ENCODE measurements around the gene SIAH2. TPM values are rescaled to one million over a fixed set of nuclear protein-coding genes. Genes with fewer than 3 reads are reported as not detected.

SIAH2 gene
- total and polyA plus RNA-seq, 7 experiments from 2014 or later: 13.9 to 39.2 (median 27.4) TPM

GRCh38 chr3:150787741-150788370 is 24.9 kb upstream of the SIAH2 start:
- Mint-ChIP-seq H3K27ac (no peak overlapping the region), H3K9me3 (peaks cover 0 to 1% (median 0%) of the 10 kb centered on the region in 11 donors), H3K4me1 (peaks cover 0 to 22% (median 4%) of the 10 kb centered on the region in 7 donors), H3K27me3 (peaks cover 0 to 9% (median 4%) of the 10 kb centered on the region in 5 donors), H3K4me3 (peak overlapping the region in 2 of 10 donors; percentile 24 to 50), H3K36me3 (peaks cover 0 to under 1% (median 0%) of the 10 kb centered on the region in 5 donors)
- intact Hi-C loops (cut with micrococcal nuclease): loop anchor here (1.0 to 5.0 kb wide), 6 partner anchors 25 to 494 kb away; partner anchors contain the start of gene SIAH2 (in 1 of the 2)
- no peaks in the 10 kb centered on the region for H3K36me3 ChIP-seq (ENCODE audit: control insufficient read depth in 2 of 3, insufficient read depth in 3 of 3, low read length in 3 of 3)
- no peak overlapping the region for H3K27ac ChIP-seq (ENCODE audit: low read depth, low read length)
- H3K27me3 ChIP-seq (ENCODE audit: control insufficient read depth in 2 of 2, insufficient read depth in 2 of 2, low read length in 2 of 2): no peaks in the 10 kb centered on the region
- no peaks in the 10 kb centered on the region for H3K9me3 ChIP-seq (ENCODE audit: control insufficient read depth in 2 of 3, low read length in 3 of 3)
- CTCF ChIA-PET: interaction anchor here (0.6 to 2.0 kb wide), 10 partner anchors 12 to 855 kb away, joined by 3 to 10 read pairs (median 4); no protein-coding TSS in a partner anchor
- no peak overlapping the region for H3K4me3 ChIP-seq (ENCODE audit: low read length)
- DNase-seq (peak; percentile 45 to 77 (median 63)), ATAC-seq (peak; percentile 92)
- H3K4me1 ChIP-seq (ENCODE audit: control insufficient read depth in 2 of 2, insufficient read depth in 2 of 2, low read length in 2 of 2): no peaks in the 10 kb centered on the region
- POLR2A ChIA-PET: interaction anchor here (1.7 kb wide), 1 partner anchor 24 kb away, joined by 6 read pairs; no protein-coding TSS in a partner anchor

DNA sequence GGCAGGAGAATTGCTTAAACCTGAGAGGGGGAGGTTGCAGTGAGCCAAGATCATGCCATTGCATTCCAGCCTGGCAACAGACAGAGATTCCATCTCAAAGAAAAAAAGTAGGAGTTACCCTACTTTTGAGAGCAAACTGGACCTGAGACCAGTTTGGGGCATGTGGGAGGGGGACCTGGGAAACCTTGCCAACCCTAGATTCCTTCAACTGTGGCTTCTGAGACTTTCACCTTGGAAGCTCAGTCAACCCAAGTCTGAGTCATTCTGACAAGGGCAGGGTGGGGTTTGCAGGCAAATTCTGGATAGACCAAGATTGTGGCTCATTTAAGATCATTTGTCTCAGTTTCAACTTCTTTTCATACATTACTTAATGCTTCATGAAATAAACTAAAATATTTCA is 23.8 kb upstream of the SIAH2 start:
- Histone ChIP-seq H3K27ac (ENCODE audit: low read depth, low read length) (no peak overlapping the region), H3K36me3 (ENCODE audit: control insufficient read depth in 2 of 3, insufficient read depth in 3 of 3, low read length in 3 of 3) (no peaks in the 10 kb centered on the region), H3K4me3 (ENCODE audit: low read length) (no peak overlapping the region), H3K9me3 (ENCODE audit: control insufficient read depth in 2 of 3, low read length in 3 of 3) (no peaks in the 10 kb centered on the region), H3K4me1 (ENCODE audit: control insufficient read depth in 2 of 2, insufficient read depth in 2 of 2, low read length in 2 of 2) (no peaks in the 10 kb centered on the region), H3K27me3 (ENCODE audit: control insufficient read depth in 2 of 2, insufficient read depth in 2 of 2, low read length in 2 of 2) (no peaks in the 10 kb centered on the region)
- Mint-ChIP-seq H3K36me3 (peaks cover 0 to 3% (median 0%) of the 10 kb centered on the region in 5 donors), H3K27ac (no peak overlapping the region), H3K9me3 (peaks cover 0 to 1% (median 0%) of the 10 kb centered on the region in 11 donors), H3K4me1 (peaks cover 0 to 22% (median 4%) of the 10 kb centered on the region in 7 donors), H3K4me3 (no peak overlapping the region), H3K27me3 (peaks cover 0 to 9% (median 4%) of the 10 kb centered on the region in 5 donors)
- POLR2A ChIA-PET: interaction anchor here (0.5 kb wide), 1 partner anchor 69 kb away, joined by 4 read pairs; no protein-coding TSS in a partner anchor
- no peak for DNase-seq
- CTCF ChIA-PET: interaction anchor here (0.7 to 2.0 kb wide), 3 partner anchors 23 to 548 kb away, joined by 5 to 8 read pairs (median 8); no protein-coding TSS in a partner anchor
- intact Hi-C loops (cut with micrococcal nuclease): loop anchor here (1.0 to 5.0 kb wide), 5 partner anchors 23 to 496 kb away; partner anchors contain the start of gene SIAH2 (in 1 of the 2)
- no peak for ATAC-seq

DNA sequence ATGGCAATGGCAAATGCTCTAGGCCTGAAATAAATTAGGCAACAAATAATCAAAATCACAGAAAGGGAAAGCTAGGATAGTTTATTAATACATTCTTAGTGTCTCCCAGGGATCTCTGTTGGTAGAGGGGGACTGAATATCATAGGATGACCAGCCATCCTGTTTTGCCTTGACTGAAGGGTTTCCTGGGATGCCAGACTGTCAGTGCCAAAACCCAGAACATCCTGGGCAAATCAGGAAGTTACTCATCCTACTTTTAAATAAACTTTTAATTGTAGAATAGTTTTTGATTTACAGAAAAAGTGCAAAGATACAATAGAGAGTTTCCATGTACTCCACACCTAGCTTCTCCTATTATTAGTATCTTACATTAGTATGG is 21.8 kb upstream of the SIAH2 start:
- H3K4me3 Mint-ChIP-seq: no peak overlapping the region
- intact Hi-C loops (cut with micrococcal nuclease): loop anchor here (1.0 to 5.0 kb wide), 2 partner anchors 21 to 498 kb away; partner anchors contain the start of gene SIAH2 (in 1 of the 2)

GRCh38 chr3:150783920-150784746 is 21.2 kb upstream of the SIAH2 start:
- Histone ChIP-seq H3K4me1 (ENCODE audit: control insufficient read depth in 2 of 2, insufficient read depth in 2 of 2, low read length in 2 of 2) (no peaks in the 10 kb centered on the region), H3K4me3 (ENCODE audit: low read length) (no peak overlapping the region), H3K27ac (ENCODE audit: low read depth, low read length) (no peak overlapping the region), H3K36me3 (ENCODE audit: control insufficient read depth in 2 of 3, insufficient read depth in 3 of 3, low read length in 3 of 3) (no peaks in the 10 kb centered on the region), H3K27me3 (ENCODE audit: control insufficient read depth in 2 of 2, insufficient read depth in 2 of 2, low read length in 2 of 2) (no peaks in the 10 kb centered on the region), H3K9me3 (ENCODE audit: control insufficient read depth in 2 of 3, low read length in 3 of 3) (no peaks in the 10 kb centered on the region)
- peaks cover 0 to 3% (median 0%) of the 10 kb centered on the region in 5 donors for H3K36me3 Mint-ChIP-seq
- H3K27me3 Mint-ChIP-seq: peaks cover 0 to 9% (median under 1%) of the 10 kb centered on the region in 5 donors
- ATAC-seq: no peak
- POLR2A ChIA-PET: interaction anchor here (1.5 kb wide), 1 partner anchor 20 kb away, joined by 6 read pairs; no protein-coding TSS in a partner anchor
- DNase-seq: no peak
- intact Hi-C loops (cut with micrococcal nuclease): loop anchor here in 1 of 2 donors (1.0 kb wide), 1 partner anchor 21 kb away; the partner anchor contains the start of gene SIAH2
- H3K27ac Mint-ChIP-seq: peak overlapping the region in 1 of 9 donors; percentile 73
- H3K4me1 Mint-ChIP-seq: peaks cover 0 to 22% (median 4%) of the 10 kb centered on the region in 7 donors
- CTCF ChIA-PET: no interaction called here
- peaks cover 0 to 1% (median 0%) of the 10 kb centered on the region in 11 donors for H3K9me3 Mint-ChIP-seq
- no peak overlapping the region for H3K4me3 Mint-ChIP-seq

More for the DNA sequence above, 21.8 kb upstream of the SIAH2 start:
- Histone ChIP-seq H3K36me3 (ENCODE audit: control insufficient read depth in 2 of 3, insufficient read depth in 3 of 3, low read length in 3 of 3) (no peaks in the 10 kb centered on the region), H3K4me1 (ENCODE audit: control insufficient read depth in 2 of 2, insufficient read depth in 2 of 2, low read length in 2 of 2) (no peaks in the 10 kb centered on the region), H3K27me3 (ENCODE audit: control insufficient read depth in 2 of 2, insufficient read depth in 2 of 2, low read length in 2 of 2) (no peaks in the 10 kb centered on the region), H3K27ac (ENCODE audit: low read depth, low read length) (no peak overlapping the region), H3K9me3 (ENCODE audit: control insufficient read depth in 2 of 3, low read length in 3 of 3) (no peaks in the 10 kb centered on the region), H3K4me3 (ENCODE audit: low read length) (no peak overlapping the region)
- H3K9me3 Mint-ChIP-seq: peaks cover 0 to 1% (median 0%) of the 10 kb centered on the region in 11 donors
- H3K27ac Mint-ChIP-seq: peak overlapping the region in 1 of 9 donors; percentile 41
- H3K4me1 Mint-ChIP-seq: peaks cover 0 to 22% (median 4%) of the 10 kb centered on the region in 7 donors
- POLR2A ChIA-PET: interaction anchor here (1.5 kb wide), 1 partner anchor 21 kb away, joined by 6 read pairs; no protein-coding TSS in a partner anchor
- H3K36me3 Mint-ChIP-seq: peaks cover 0 to 3% (median 0%) of the 10 kb centered on the region in 5 donors
- CTCF ChIA-PET: no interaction called here
- no peak for DNase-seq
- no peak for ATAC-seq
- H3K27me3 Mint-ChIP-seq: peaks cover 0 to 9% (median 4%) of the 10 kb centered on the region in 5 donors

DNA sequence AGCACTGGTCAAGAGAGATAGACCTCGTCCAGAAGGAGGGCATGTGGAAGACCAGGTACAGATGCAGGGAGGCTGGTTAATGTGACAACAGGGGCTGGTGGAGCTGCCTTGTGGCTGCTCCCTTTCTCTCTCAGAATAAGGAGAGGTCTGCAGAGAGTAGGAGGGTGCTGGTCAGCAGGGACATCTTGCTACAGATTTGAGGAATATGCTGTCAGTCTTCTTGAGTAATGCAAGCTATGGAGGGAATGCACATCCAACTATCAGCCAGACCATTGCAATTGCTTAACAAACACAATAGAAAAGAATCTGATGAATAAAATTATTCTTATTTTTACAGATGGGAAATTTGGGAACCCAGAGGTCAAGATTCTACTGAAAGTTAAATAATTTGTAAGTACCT is 20.3 kb upstream of the SIAH2 start:
- Mint-ChIP-seq H3K27ac (no peak overlapping the region), H3K36me3 (peaks cover 0 to 3% (median 0%) of the 10 kb centered on the region in 5 donors), H3K4me1 (peaks cover 0 to 22% (median 4%) of the 10 kb centered on the region in 7 donors), H3K9me3 (peaks cover 0 to 1% (median 0%) of the 10 kb centered on the region in 11 donors), H3K4me3 (no peak overlapping the region), H3K27me3 (peaks cover 0 to 7% (median 0%) of the 10 kb centered on the region in 5 donors)
- CTCF ChIA-PET: no interaction called here
- POLR2A ChIA-PET: interaction anchor here (1.5 kb wide), 1 partner anchor 19 kb away, joined by 6 read pairs; no protein-coding TSS in a partner anchor
- H3K9me3 ChIP-seq (ENCODE audit: control insufficient read depth in 2 of 3, low read length in 3 of 3): no peaks in the 10 kb centered on the region
- no peaks in the 10 kb centered on the region for H3K4me1 ChIP-seq (ENCODE audit: control insufficient read depth in 2 of 2, insufficient read depth in 2 of 2, low read length in 2 of 2)
- no peaks in the 10 kb centered on the region for H3K27me3 ChIP-seq (ENCODE audit: control insufficient read depth in 2 of 2, insufficient read depth in 2 of 2, low read length in 2 of 2)
- H3K4me3 ChIP-seq (ENCODE audit: low read length): no peak overlapping the region
- ATAC-seq: no peak
- no peak overlapping the region for H3K27ac ChIP-seq (ENCODE audit: low read depth, low read length)
- intact Hi-C loops (cut with micrococcal nuclease): no loop called here
- H3K36me3 ChIP-seq (ENCODE audit: control insufficient read depth in 2 of 3, insufficient read depth in 3 of 3, low read length in 3 of 3): no peaks in the 10 kb centered on the region
- DNase-seq: no peak

DNA sequence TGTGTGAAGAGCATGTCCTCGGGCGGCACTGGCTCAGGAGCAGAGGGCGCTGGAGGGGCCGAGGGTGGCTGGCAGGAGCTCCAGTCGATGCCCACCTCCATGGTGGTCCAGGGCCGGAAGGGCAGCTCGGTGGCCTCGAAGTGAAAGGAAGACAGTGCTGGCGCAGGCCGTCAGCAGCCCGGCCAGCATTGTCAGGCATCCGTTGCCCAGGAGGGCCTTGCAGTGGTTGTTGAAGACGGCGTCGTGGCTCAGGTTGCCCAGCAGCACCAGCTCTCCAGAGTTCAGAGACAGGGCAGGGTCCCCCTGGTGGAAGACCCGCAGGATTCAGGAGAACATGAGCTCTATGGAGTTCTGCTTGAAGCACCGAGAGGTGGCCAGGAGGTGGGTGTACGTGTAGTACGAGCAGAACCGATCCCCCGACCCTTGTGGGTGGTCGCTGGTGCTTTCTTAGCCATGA is 16.5 kb upstream of the SIAH2 start:
- CTCF ChIA-PET: no interaction called here
- intact Hi-C loops (cut with micrococcal nuclease): no loop called here
- H3K27me3 ChIP-seq (ENCODE audit: control insufficient read depth in 2 of 2, insufficient read depth in 2 of 2, low read length in 2 of 2): no peaks in the 10 kb centered on the region

More for the DNA sequence above, 16.5 kb upstream of the SIAH2 start:
- POLR2A ChIA-PET: interaction anchor here (1.2 kb wide), 1 partner anchor 16 kb away, joined by 4 read pairs; no protein-coding TSS in a partner anchor
- Mint-ChIP-seq H3K36me3 (peaks cover 0 to 3% (median 0%) of the 10 kb centered on the region in 5 donors), H3K9me3 (no peaks in the 10 kb centered on the region), H3K27me3 (peaks cover 0 to 6% (median 0%) of the 10 kb centered on the region in 5 donors), H3K4me3 (no peak overlapping the region), H3K4me1 (peaks cover 0 to 8% (median 0%) of the 10 kb centered on the region in 7 donors), H3K27ac (no peak overlapping the region)
- no peaks in the 10 kb centered on the region for H3K36me3 ChIP-seq (ENCODE audit: control insufficient read depth in 2 of 3, insufficient read depth in 3 of 3, low read length in 3 of 3)
- ATAC-seq (no peak), DNase-seq (no peak)
- H3K9me3 ChIP-seq (ENCODE audit: control insufficient read depth in 2 of 3, low read length in 3 of 3): no peaks in the 10 kb centered on the region
- no peak overlapping the region for H3K27ac ChIP-seq (ENCODE audit: low read depth, low read length)
- H3K4me1 ChIP-seq (ENCODE audit: control insufficient read depth in 2 of 2, insufficient read depth in 2 of 2, low read length in 2 of 2): no peaks in the 10 kb centered on the region
- no peak overlapping the region for H3K4me3 ChIP-seq (ENCODE audit: low read length)

Data from naive thymus-derived CD4-positive, alpha-beta T cell (primary cell).